GM23248 (cell line): ENCODE results near the gene ATP5PB. TPM values are rescaled to one million over a fixed set of nuclear protein-coding genes. Genes with fewer than 3 reads are reported as not detected.

Source experiments
- DNase-seq: peaks from one replicate; pipeline ENCODE4 v3.0.0-alpha.2; 2015
- H2AFZ ChIP-seq: fragments of 200-600 bp; sonication (generic); 2 replicates; pipeline ENCODE4 v1.6.1; 2016; ENCODE audit warnings: antibody characterized with exemption
- H3F3A ChIP-seq: fragments of 200-600 bp; sonication (generic); 2 replicates; pipeline ENCODE4 v1.6.1; 2016; ENCODE audit warnings: mild to moderate bottlenecking, antibody characterized with exemption, mixed run types; ENCODE audit not compliant: insufficient read depth
- H3K27ac ChIP-seq: fragments of 200-600 bp; sonication (generic); 2 replicates; pipeline ENCODE4 v1.5.1; 2016; ENCODE audit warnings: mild to moderate bottlenecking
- H3K27me3 ChIP-seq: fragments of 200-600 bp; sonication (generic); replicated peaks from 2 replicates; pipeline ENCODE4 v1.6.1; 2016; ENCODE audit warnings: mild to moderate bottlenecking; ENCODE audit not compliant: insufficient read depth
- H3K36me3 ChIP-seq: fragments of 200-600 bp; sonication (generic); 2 replicates; pipeline ENCODE4 v1.6.1; 2016; ENCODE audit warnings: low read depth, mild to moderate bottlenecking
- H3K4me1 ChIP-seq: fragments of 200-600 bp; sonication (generic); 2 replicates; pipeline ENCODE4 v1.6.1; 2016; ENCODE audit warnings: mild to moderate bottlenecking; ENCODE audit not compliant: insufficient read depth
- H3K4me2 ChIP-seq: fragments of 200-600 bp; sonication (generic); one replicate; pipeline ENCODE4 v1.6.1; 2016; ENCODE audit warnings: mild to moderate bottlenecking; ENCODE audit not compliant: unreplicated experiment
- H3K4me3 ChIP-seq: fragments of 200-600 bp; sonication (generic); 2 replicates; pipeline ENCODE4 v1.5.1; 2016; ENCODE audit warnings: mild to moderate bottlenecking
- H3K79me2 ChIP-seq: fragments of 200-600 bp; sonication (generic); 2 replicates; pipeline ENCODE4 v1.6.1; 2016; ENCODE audit warnings: mild to moderate bottlenecking; ENCODE audit not compliant: insufficient read depth
- H3K9ac ChIP-seq: fragments of 200-600 bp; sonication (generic); 2 replicates; pipeline ENCODE4 v1.6.1; 2016; ENCODE audit warnings: mild to moderate bottlenecking
- H3K9me2 ChIP-seq: fragments of 200-600 bp; sonication (generic); 2 replicates; pipeline ENCODE4 v1.6.1; 2016; ENCODE audit warnings: mixed run types, mild to moderate bottlenecking, moderate library complexity; ENCODE audit not compliant: insufficient read depth
- H3K9me3 ChIP-seq: fragments of 200-600 bp; sonication (generic); one replicate; pipeline ENCODE4 v1.6.1; 2017; ENCODE audit warnings: low read depth
- H4K20me1 ChIP-seq: fragments of 200-600 bp; sonication (generic); 2 replicates; pipeline ENCODE4 v1.6.0; 2016; ENCODE audit not compliant: insufficient read depth
- EZH2 ChIP-seq: fragments of 200-600 bp; sonication (generic); IDR thresholded peaks from 2 replicates; pipeline ENCODE4 v1.6.1; 2018; ENCODE audit warnings: antibody characterized with exemption, mild to moderate bottlenecking; ENCODE audit not compliant: insufficient read depth, poor library complexity, severe bottlenecking
- EZH2phosphoT487 ChIP-seq: fragments of 200-600 bp; sonication (generic); IDR thresholded peaks from 2 replicates; pipeline ENCODE4 v1.6.1; 2018; ENCODE audit warnings: antibody characterized with exemption, moderate library complexity, mild to moderate bottlenecking, low read depth; ENCODE audit not compliant: insufficient read depth
- WGBS, 2 experiments: methylation state at CpG; one replicate each; pipeline ENCODE4 v1.1.6; 2015 to 2017; ENCODE audit warnings: low lambda C conversion rate in 2 of 2, low coverage in 1 of 2; ENCODE audit errors: missing lambda C conversion rate in 2 of 2; 5-methylcytosine and 5-hydroxymethylcytosine counted together
- in situ Hi-C: fragments of 300-500 bp; cut with MboI; formaldehyde crosslinking; loops from 2 replicates; pipeline ENCODE4 v1.15.0; 2020
- polyA plus RNA-seq: library from polyadenylated mRNA; unstranded; fragments of >200 nt; fragmentation: Nextera tagmentation; extraction: Ambion mirVana; gene quantifications from 2 replicates; pipeline ENCODE4 v1.2.1, GENCODE V29; 2016
- total RNA-seq: library from RNA; depleted of rRNA; stranded (reverse); fragments of >200 nt; shearing (Covaris generic); gene quantifications from 2 replicates; pipeline ENCODE4 v1.2.3, GENCODE V29; 2014

ATP5PB gene
- total and polyA plus RNA-seq, 2 experiments from 2014 or later: 226 to 304 TPM

- Histone ChIP-seq H3K4me2 (peak overlapping the region; percentile 92), H3K9me2 (no peaks in the 10 kb centered on the region), H3K27ac (peak overlapping the region; percentile 51), H3F3A (no peaks in the 10 kb centered on the region), H3K79me2 (peaks cover 89% of the 10 kb centered on the region), H3K36me3 (peaks cover 24% of the 10 kb centered on the region), H3K9ac (peak overlapping the region; percentile 94), H3K9me3 (no peaks in the 10 kb centered on the region), H2AFZ (peak overlapping the region; percentile 88), H3K27me3 (no peaks in the 10 kb centered on the region), H3K4me3 (peak overlapping the region; percentile 95), H4K20me1 (no peaks in the 10 kb centered on the region), H3K4me1 (peaks cover 15% of the 10 kb centered on the region)
- no peak for TF ChIP-seq EZH2
- no peak for TF ChIP-seq EZH2phosphoT487
- WGBS, 2 experiments: 1 to 2% methylated on average over 25 of the region's 25 CpGs
- peak; percentile 66 for DNase-seq
- in situ Hi-C loops: no loop called here
Measured at GRCh38 chr1:111448482-111448917, 764 bp upstream of the ATP5PB start.

- Histone ChIP-seq H3K27me3 (no peaks in the 10 kb centered on the region), H3K9me2 (no peaks in the 10 kb centered on the region), H3F3A (no peaks in the 10 kb centered on the region), H2AFZ (peak overlapping the region; percentile 94), H3K36me3 (peaks cover 17% of the 10 kb centered on the region), H4K20me1 (no peaks in the 10 kb centered on the region), H3K4me3 (peak overlapping the region; percentile 95), H3K27ac (peak overlapping the region; percentile 61), H3K79me2 (peaks cover 97% of the 10 kb centered on the region), H3K9me3 (no peaks in the 10 kb centered on the region), H3K4me2 (peak overlapping the region; percentile 97), H3K9ac (peak overlapping the region; percentile 94), H3K4me1 (peaks cover 15% of the 10 kb centered on the region)
- no peak for DNase-seq
- 0 to 1% methylated on average over 8 of the region's 8 CpGs for WGBS, 2 experiments
- TF ChIP-seq EZH2 (no peak), EZH2phosphoT487 (no peak)
- in situ Hi-C loops: no loop called here
Measured at GRCh38 chr1:111449703-111450017, 396 bp downstream of the ATP5PB start.

- Histone ChIP-seq H3K4me1 (peaks cover 15% of the 10 kb centered on the region), H2AFZ (peak overlapping the region; percentile 94), H3K4me3 (peak overlapping the region; percentile 95), H3K36me3 (peaks cover 17% of the 10 kb centered on the region), H3F3A (no peaks in the 10 kb centered on the region), H4K20me1 (no peaks in the 10 kb centered on the region), H3K9me3 (no peaks in the 10 kb centered on the region), H3K9ac (peak overlapping the region; percentile 94), H3K27me3 (no peaks in the 10 kb centered on the region), H3K79me2 (peaks cover 97% of the 10 kb centered on the region), H3K9me2 (no peaks in the 10 kb centered on the region), H3K4me2 (peak overlapping the region; percentile 97), H3K27ac (peak overlapping the region; percentile 61)
- no peak for DNase-seq
- TF ChIP-seq EZH2 (no peak), EZH2phosphoT487 (no peak)
- in situ Hi-C loops: no loop called here
- 31 to 32% methylated on average over 3 of the region's 3 CpGs for WGBS, 2 experiments
Measured at GRCh38 chr1:111450185-111450584, 921 bp downstream of the ATP5PB start.

GRCh38 chr1:111452581-111452980, 3.3 kb downstream of the ATP5PB start:
- Histone ChIP-seq H3K9ac (no peak overlapping the region), H3K9me2 (no peaks in the 10 kb centered on the region), H3F3A (no peaks in the 10 kb centered on the region), H3K4me3 (no peak overlapping the region), H3K27me3 (no peaks in the 10 kb centered on the region), H3K4me1 (peaks cover 15% of the 10 kb centered on the region), H3K36me3 (peaks cover 36% of the 10 kb centered on the region), H3K9me3 (no peaks in the 10 kb centered on the region), H3K4me2 (no peak overlapping the region), H3K79me2 (peaks cover 82% of the 10 kb centered on the region), H3K27ac (no peak overlapping the region), H4K20me1 (no peaks in the 10 kb centered on the region), H2AFZ (no peak overlapping the region)
- TF ChIP-seq EZH2phosphoT487 (no peak), EZH2 (no peak)
- 78 to 82% methylated on average over 3 of the region's 3 CpGs for WGBS, 2 experiments
- no peak for DNase-seq
- in situ Hi-C loops: no loop called here

GRCh38 chr1:111453706-111454105, 4.4 kb downstream of the ATP5PB start:
- DNase-seq: no peak
- no peaks in the 10 kb centered on the region for H3K9me3 ChIP-seq
- H3K4me2 ChIP-seq: no peak overlapping the region
- no peaks in the 10 kb centered on the region for H4K20me1 ChIP-seq
- no peaks in the 10 kb centered on the region for H3F3A ChIP-seq
- peaks cover 71% of the 10 kb centered on the region for H3K79me2 ChIP-seq
- H3K4me1 ChIP-seq: peaks cover 15% of the 10 kb centered on the region
- H3K36me3 ChIP-seq: peaks cover 47% of the 10 kb centered on the region
- H3K9me2 ChIP-seq: no peaks in the 10 kb centered on the region
- in situ Hi-C loops: no loop called here
- H3K27me3 ChIP-seq: no peaks in the 10 kb centered on the region
- no peak overlapping the region for H3K4me3 ChIP-seq
- no peak overlapping the region for H3K27ac ChIP-seq
- 73 to 77% methylated on average over 3 of the region's 3 CpGs for WGBS, 2 experiments
- TF ChIP-seq EZH2phosphoT487 (no peak), EZH2 (no peak)
- no peak overlapping the region for H3K9ac ChIP-seq
- H2AFZ ChIP-seq: no peak overlapping the region
